T47D (cell line): ENCODE results near the gene ADARB2.

Experiments used
- DNase-seq, 2 experiments: peaks; one replicate each; pipeline versions ENCODE4 v3.0.0 to v3.0.0-alpha.2; 2011 to 2012; ENCODE audit warnings: low read depth in 1 of 2, low spot score in 1 of 2
- JUND ChIP-seq: IDR thresholded peaks from 2 replicates; pipeline ENCODE4 v1.6.1; 2012; ENCODE audit warnings: low read depth
- in situ Hi-C: cut with HindIII; loops from 2 replicates; pipeline ENCODE4 v1.10.0; 2016; ENCODE audit warnings: low sequenced_read_pairs, low pct_unique_long_range_greater_than_20kb

ADARB2 gene

GRCh38 chr10:1535301-1535965, 201.9 kb downstream of the ADARB2 start:
- DNase-seq = no peak
- no peak for TF ChIP-seq JUND
- in situ Hi-C loops = no loop called here

- in situ Hi-C loops = no loop called here
- DNase-seq = no peak
- TF ChIP-seq JUND = no peak
Observed at GRCh38 chr10:1534820-1535219, 202.5 kb downstream of the ADARB2 start.

DNA sequence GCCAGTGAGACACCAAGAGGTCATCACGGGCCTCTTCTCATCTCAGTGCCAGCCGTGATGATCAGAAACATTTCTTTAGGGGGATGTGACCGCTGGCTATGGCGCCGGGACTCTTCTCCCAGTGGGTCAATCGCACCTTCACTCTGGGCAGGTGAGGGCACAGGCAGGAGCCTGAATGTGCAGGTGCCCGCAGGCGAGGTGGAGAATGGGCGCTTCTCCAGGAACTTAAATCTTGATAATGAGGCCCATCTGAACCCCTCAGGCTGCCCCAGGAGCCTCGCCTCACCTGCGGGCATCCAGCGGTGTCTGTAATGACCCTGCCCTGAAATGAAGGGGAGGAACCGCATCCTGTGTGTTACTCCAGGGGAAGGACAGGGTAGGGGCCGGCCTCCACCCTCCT, 204.7 kb downstream of the ADARB2 start:
- in situ Hi-C loops = no loop called here
- DNase-seq = no peak
- no peak for TF ChIP-seq JUND

GRCh38 chr10:1531883-1532597, 205.3 kb downstream of the ADARB2 start:
- TF ChIP-seq JUND = no peak
- no peak for DNase-seq
- in situ Hi-C loops = no loop called here

DNA sequence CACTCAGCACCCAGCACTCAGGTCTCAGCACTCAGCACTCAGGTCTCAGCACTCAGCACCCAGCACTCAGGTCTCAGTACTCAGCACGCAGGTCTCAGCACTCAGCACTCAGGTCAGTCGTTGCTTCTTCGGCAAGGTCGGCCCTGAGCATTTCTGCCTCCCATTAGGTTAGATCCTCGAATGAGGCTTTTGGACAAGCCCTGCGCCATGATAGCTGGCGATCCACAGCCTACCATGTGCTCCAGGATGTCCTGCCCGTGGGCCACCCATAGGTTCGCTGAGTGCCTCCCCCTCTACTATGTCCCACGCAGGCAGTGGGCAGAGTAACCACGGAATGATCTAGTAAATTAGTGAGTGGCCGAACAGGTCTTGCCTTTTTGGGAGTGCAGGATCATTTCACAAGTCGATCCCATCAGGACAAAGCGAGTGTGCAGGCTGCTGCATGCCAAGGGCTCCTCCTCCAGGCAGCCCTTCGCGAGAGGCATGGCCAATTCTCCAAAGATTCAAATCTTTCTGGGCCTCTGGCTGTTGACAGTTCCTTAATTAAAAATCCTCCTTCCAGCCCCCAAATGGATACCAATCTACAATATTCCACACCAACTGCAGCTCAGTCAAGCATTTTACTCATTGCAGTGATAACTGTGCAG, 206.3 kb downstream of the ADARB2 start:
- no peak for TF ChIP-seq JUND
- peak in 1 of 2 experiments; percentile 61 for DNase-seq
- in situ Hi-C loops = no loop called here

- no peak for TF ChIP-seq JUND
- in situ Hi-C loops = no loop called here
- no peak for DNase-seq
Observed at GRCh38 chr10:1529806-1530413, 207.4 kb downstream of the ADARB2 start.

DNA sequence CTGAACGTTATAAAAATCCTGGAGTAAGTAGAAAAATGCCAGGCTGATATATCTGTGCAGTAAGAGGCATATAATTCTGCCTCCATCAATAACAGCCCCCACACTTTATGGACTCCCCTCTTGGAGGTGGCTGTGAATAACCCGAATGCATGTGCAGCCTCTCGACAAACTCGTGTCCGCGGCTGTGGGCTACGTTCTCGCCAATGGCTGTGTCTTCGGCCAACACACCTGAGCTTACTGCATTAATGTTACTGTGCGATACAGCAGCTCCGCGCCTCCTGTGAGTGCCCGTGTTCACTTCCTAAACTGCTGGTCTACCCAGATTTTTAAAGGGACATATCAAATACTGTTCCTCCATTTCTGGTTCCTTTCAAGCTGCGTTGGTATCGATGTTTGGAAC, 209.4 kb downstream of the ADARB2 start:
- no peak for DNase-seq
- in situ Hi-C loops = no loop called here
- TF ChIP-seq JUND = no peak

GRCh38 chr10:1526436-1527055, 210.8 kb downstream of the ADARB2 start:
- no peak for TF ChIP-seq JUND
- peak in 1 of 2 experiments; percentile 26 for DNase-seq
- in situ Hi-C loops = no loop called here

GRCh38 chr10:1525354-1526162, 211.8 kb downstream of the ADARB2 start:
- no peak for TF ChIP-seq JUND
- in situ Hi-C loops = no loop called here
- no peak for DNase-seq

GRCh38 chr10:1524540-1524939, 212.8 kb downstream of the ADARB2 start:
- in situ Hi-C loops = no loop called here
- no peak for TF ChIP-seq JUND
- DNase-seq = no peak

DNA sequence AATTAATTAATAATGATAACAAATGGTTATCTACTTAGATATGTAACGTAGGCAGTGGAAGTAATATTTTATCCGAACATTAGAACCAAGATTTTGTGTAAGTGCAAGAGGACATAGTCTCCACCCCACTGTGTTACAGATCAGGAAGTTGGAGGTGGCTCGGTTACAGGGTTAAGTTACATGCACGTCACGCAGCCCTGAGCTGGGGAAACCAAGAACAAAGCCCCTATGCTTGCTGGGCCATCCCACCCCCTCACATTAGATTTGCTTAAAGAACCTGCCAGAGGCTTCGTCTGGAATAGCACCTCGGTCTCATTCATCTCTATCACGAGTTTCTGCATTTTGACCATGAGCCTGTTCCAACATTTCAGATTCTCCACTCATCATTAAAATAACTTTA, 214.1 kb downstream of the ADARB2 start:
- in situ Hi-C loops = no loop called here
- TF ChIP-seq JUND = no peak
- no peak for DNase-seq

DNA sequence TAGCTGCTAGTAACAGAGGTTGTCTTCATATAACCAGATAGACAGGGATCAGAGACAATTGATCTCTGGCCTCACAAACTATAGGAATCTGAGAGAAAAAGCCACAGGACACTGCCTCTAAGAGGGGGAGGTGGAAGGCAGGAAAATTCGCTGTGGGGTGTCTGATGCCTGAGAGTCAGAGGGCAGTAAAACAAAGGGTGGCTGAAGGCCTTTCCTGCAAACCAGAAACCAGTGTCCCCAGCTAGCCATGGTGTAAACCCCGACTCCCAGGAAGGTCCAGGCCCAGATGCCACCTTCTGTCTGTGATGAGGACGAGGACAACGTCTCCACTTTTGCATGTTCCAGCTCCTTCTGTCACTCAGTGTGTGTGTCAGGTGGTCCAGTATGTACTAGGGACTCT, 215.1 kb downstream of the ADARB2 start:
- in situ Hi-C loops = no loop called here
- no peak for DNase-seq
- no peak for TF ChIP-seq JUND
